SU-DHL-6 (cell line): ENCODE measurements around the gene IKZF2.

Source experiments
- CTCF ChIP-seq: fragments of 200-600 bp; sonication (generic); IDR thresholded peaks from one replicate; pipeline ENCODE4 v1.5.1; 2017; ENCODE audit warnings: antibody characterized with exemption, mild to moderate bottlenecking, low read length, moderate library complexity; ENCODE audit not compliant: insufficient read depth, poor library complexity, severe bottlenecking
- EZH2phosphoT487 ChIP-seq: fragments of 200-600 bp; sonication (generic), shearing (Covaris generic); conservative IDR thresholded peaks from 2 replicates; pipeline ENCODE4 v1.6.1; 2018; ENCODE audit warnings: mild to moderate bottlenecking, antibody characterized with exemption, low read length, moderate library complexity, mixed read lengths

GRCh38 chr2:212991120-212991519, 160.3 kb downstream of the IKZF2 start:
- TF ChIP-seq EZH2phosphoT487, result no peak
- TF ChIP-seq CTCF, result no peak
